Measurements from ENCODE around the gene DYNLL1. TPM values are rescaled to one million over a fixed set of nuclear protein-coding genes. Genes with fewer than 3 reads are reported as not detected.
"Not testable (repeated sequence)": the region's sequence is repeated elsewhere in the genome, so short reads cannot be mapped to it uniquely, and the experiment has no call there.

The DYNLL1 gene
- total RNA-seq, 1 donor from 2014 or later, result 392 TPM

- peaks cover 3% of the 10 kb centered on the region for H3K36me3 Mint-ChIP-seq (ENCODE audit: low read depth, unreplicated experiment)
- H3K4me1 Mint-ChIP-seq (ENCODE audit: unreplicated experiment), result peaks cover 7% of the 10 kb centered on the region
- H3K4me3 Mint-ChIP-seq (ENCODE audit: unreplicated experiment), result no peak overlapping the region
- no peak for DNase-seq (ENCODE audit: low spot score)
- TF ChIP-seq CTCF (IDR thresholded peaks at IDR 0.05; ENCODE audit: unreplicated experiment), result no peak
- no peak overlapping the region for H3K27ac Mint-ChIP-seq (ENCODE audit: unreplicated experiment)
- peaks cover 4% of the 10 kb centered on the region for H3K27me3 Mint-ChIP-seq (ENCODE audit: unreplicated experiment)
- no peaks in the 10 kb centered on the region for H3K9me3 Mint-ChIP-seq (ENCODE audit: unreplicated experiment)
These were observed 12.3 kb upstream of the DYNLL1 start for GRCh38 chr12:120483621-120484020.

DNA sequence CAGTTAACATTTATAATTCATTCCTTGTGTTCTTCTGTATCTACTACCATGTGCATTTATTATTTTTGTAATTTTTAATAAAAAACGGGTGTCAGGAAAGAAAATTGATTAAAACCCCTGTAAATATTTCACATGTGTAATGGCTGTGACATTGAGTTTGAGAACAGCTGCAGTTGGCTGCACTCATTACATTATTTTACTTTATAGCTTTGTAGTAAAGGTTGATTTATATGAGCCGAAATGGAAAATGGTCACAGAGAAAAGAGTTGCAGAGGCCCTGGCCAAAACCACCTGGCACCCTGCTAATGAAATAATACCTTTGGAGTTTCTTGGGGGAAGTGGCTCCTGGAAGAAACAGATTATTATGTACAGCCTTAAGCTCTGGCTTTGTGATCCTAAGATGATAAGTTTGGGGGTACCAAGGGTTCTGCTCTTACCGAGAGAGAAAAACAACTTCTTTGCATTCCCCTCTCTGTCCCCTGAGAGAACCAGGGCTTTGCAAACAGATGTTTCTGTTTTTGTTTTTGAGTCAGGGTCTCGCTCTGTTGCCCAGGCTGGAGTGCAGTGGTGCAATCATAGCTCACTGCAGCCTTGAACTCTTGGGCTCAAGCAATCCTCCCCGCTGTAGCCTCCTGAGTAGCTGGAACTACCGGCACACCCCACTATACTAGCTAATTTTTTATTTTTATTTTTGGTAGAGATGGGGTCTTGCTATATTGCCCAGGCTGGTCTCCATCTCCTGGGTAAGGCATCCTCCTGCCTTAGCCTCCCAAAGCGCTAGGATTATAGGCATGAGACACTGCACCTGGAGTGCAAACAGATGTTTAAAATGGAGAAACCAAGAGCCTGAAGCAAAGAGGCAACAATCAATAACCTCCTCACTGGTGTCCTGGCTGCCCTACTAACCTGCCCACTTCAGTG, 9.7 kb upstream of the DYNLL1 start:
- H3K4me3 Mint-ChIP-seq (ENCODE audit: unreplicated experiment), result no peak overlapping the region
- H3K4me1 Mint-ChIP-seq (ENCODE audit: unreplicated experiment), result peaks cover 10% of the 10 kb centered on the region
- H3K27me3 Mint-ChIP-seq (ENCODE audit: unreplicated experiment), result peaks cover 8% of the 10 kb centered on the region
- no peak overlapping the region for H3K27ac Mint-ChIP-seq (ENCODE audit: unreplicated experiment)
- no peaks in the 10 kb centered on the region for H3K9me3 Mint-ChIP-seq (ENCODE audit: unreplicated experiment)
- peaks cover 15% of the 10 kb centered on the region for H3K36me3 Mint-ChIP-seq (ENCODE audit: low read depth, unreplicated experiment)
- no peak for DNase-seq (ENCODE audit: low spot score)
- TF ChIP-seq CTCF (IDR thresholded peaks at IDR 0.05; ENCODE audit: unreplicated experiment), result no peak

GRCh38 chr12:120487552-120487951, 8.4 kb upstream of the DYNLL1 start:
- H3K27ac Mint-ChIP-seq (ENCODE audit: unreplicated experiment); DNase-seq (ENCODE audit: low spot score); H3K4me1 Mint-ChIP-seq (ENCODE audit: unreplicated experiment); H3K27me3 Mint-ChIP-seq (ENCODE audit: unreplicated experiment); H3K9me3 Mint-ChIP-seq (ENCODE audit: unreplicated experiment); H3K4me3 Mint-ChIP-seq (ENCODE audit: unreplicated experiment): not testable (repeated sequence)
- H3K36me3 Mint-ChIP-seq (ENCODE audit: low read depth, unreplicated experiment), result peaks cover 18% of the 10 kb centered on the region

DNA sequence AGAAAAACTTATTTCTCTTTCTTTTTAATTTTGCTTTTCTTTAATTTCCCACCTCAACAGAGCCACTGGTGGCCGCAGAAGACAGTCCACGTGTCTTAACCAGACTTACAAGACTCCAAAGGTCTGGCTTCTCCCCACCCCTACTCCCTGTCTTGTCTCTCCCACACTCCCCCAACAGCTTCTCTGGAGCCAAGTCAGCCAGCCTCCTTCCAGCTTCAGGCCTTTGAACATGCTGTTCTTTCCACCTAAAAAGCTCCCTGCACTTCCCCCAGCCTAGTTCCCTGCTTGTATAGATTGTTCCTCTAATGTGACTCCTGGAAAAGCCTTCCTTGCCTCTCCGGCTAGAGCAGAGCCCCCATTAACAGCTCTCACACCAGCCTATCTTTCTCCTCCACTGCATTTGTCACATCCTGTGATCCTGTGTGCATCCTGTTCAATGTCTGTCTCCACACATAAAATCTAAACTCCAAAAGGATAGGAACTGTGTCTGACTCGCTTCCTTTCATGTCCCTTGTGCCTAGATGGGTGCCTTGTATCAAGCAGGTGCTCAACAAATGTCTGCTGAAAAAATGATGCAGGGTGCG, 7.8 kb upstream of the DYNLL1 start:
- Mint-ChIP-seq H3K9me3 (ENCODE audit: unreplicated experiment) (no peaks in the 10 kb centered on the region), H3K4me3 (ENCODE audit: unreplicated experiment) (no peak overlapping the region), H3K27ac (ENCODE audit: unreplicated experiment) (peak overlapping the region; percentile 72), H3K36me3 (ENCODE audit: low read depth, unreplicated experiment) (peaks cover 17% of the 10 kb centered on the region), H3K27me3 (ENCODE audit: unreplicated experiment) (peaks cover 7% of the 10 kb centered on the region), H3K4me1 (ENCODE audit: unreplicated experiment) (peaks cover 10% of the 10 kb centered on the region)
- DNase-seq (ENCODE audit: low spot score), result no peak
- no peak for TF ChIP-seq CTCF (IDR thresholded peaks at IDR 0.05; ENCODE audit: unreplicated experiment)

DNA sequence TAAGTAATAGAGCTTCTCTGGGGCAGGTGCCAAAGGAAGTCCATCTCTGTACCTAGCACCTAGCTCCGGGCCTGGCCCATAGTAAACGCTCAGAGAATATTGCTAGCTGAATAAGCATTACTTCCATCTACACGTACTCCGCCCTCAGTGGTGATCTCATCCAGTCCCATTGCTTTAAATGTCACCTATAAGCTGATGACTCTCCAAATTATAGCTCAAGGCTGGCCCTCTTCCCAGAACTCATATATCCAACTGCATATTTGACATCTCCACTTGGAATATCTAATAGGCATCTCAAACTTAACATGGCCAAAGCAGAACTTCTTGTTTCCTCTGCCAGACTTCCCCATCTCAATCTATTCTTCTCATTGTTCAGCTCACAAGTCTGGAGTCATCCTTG, 6.9 kb upstream of the DYNLL1 start:
- no peak for TF ChIP-seq CTCF (IDR thresholded peaks at IDR 0.05; ENCODE audit: unreplicated experiment)
- peaks cover 6% of the 10 kb centered on the region for H3K27me3 Mint-ChIP-seq (ENCODE audit: unreplicated experiment)
- no peak overlapping the region for H3K4me3 Mint-ChIP-seq (ENCODE audit: unreplicated experiment)
- H3K9me3 Mint-ChIP-seq (ENCODE audit: unreplicated experiment), result no peaks in the 10 kb centered on the region
- no peak for DNase-seq (ENCODE audit: low spot score)
- peaks cover 10% of the 10 kb centered on the region for H3K4me1 Mint-ChIP-seq (ENCODE audit: unreplicated experiment)
- peaks cover 17% of the 10 kb centered on the region for H3K36me3 Mint-ChIP-seq (ENCODE audit: low read depth, unreplicated experiment)
- no peak overlapping the region for H3K27ac Mint-ChIP-seq (ENCODE audit: unreplicated experiment)

All from endothelial cell (in vitro differentiated cells).